HepG2 (cell line): Measurements from ENCODE around the gene TMEM135. TPM values are rescaled to one million over a fixed set of nuclear protein-coding genes. Genes with fewer than 3 reads are reported as not detected.

Experiments
- CEBPG ChIP-seq: IDR thresholded peaks from 2 replicates; pipeline ENCODE4 v1.6.1; 2016
- DNMT3B ChIP-seq: conservative IDR thresholded peaks from 2 replicates; pipeline ENCODE4 v1.6.1; 2016; ENCODE audit warnings: missing biosample characterization, control low read depth
- GABPA ChIP-seq, 2 experiments: IDR thresholded peaks; 2 replicates each; pipeline ENCODE4 v1.6.1; 2011 to 2016; ENCODE audit warnings: low read depth in 2 of 2, low read length in 1 of 2, missing biosample characterization in 1 of 2, missing genetic modification characterization in 1 of 2
- KDM2A ChIP-seq: sonication (generic); formaldehyde crosslinking; IDR thresholded peaks from 2 replicates; pipeline ENCODE4 v1.4.0; 2020; ENCODE audit warnings: low read depth, missing genetic modification reagents, borderline replicate concordance
- SOX6 ChIP-seq, 2 experiments: fragments of 450-650 bp in 1 of 2; sonication (generic) in 1 of 2; formaldehyde crosslinking in 1 of 2; IDR thresholded peaks; 2 replicates each; pipeline versions ENCODE4 v1.4.0 to v1.6.1; 2017 to 2020; ENCODE audit warnings: antibody characterized with exemption in 1 of 2, mild to moderate bottlenecking in 1 of 2, missing genetic modification reagents in 1 of 2
- ZNF317 ChIP-seq: sonication (generic); formaldehyde crosslinking; IDR thresholded peaks from 2 replicates; pipeline ENCODE4 v1.5.0; 2020; ENCODE audit warnings: mild to moderate bottlenecking, missing genetic modification reagents
- ZNF543 ChIP-seq: sonication (generic); formaldehyde crosslinking; IDR thresholded peaks from 2 replicates; pipeline ENCODE4 v1.4.0; 2020; ENCODE audit warnings: mild to moderate bottlenecking, missing genetic modification reagents
- ZNF839 ChIP-seq: sonication (generic); formaldehyde crosslinking; IDR thresholded peaks from 2 replicates; pipeline ENCODE4 v1.4.0; 2020; ENCODE audit warnings: missing genetic modification reagents, mild to moderate bottlenecking, borderline replicate concordance
- polyA plus RNA-seq, 8 experiments: library from polyadenylated mRNA; depleted of rRNA in 3 of 8; stranded (reverse) in 7 of 8; unstranded in 1 of 8; fragments of >200 nt; fragmentation: Illumina TruSeq in 4 of 8; extraction: Trizol in 4 of 8; gene quantifications; 2 replicates each; pipeline versions ENCODE4 v1.2.1 to v1.2.3, GENCODE V29; 2011 to 2016; ENCODE audit warnings: low read depth in 4 of 8, missing spikeins in 1 of 8, mixed read lengths in 1 of 8; ENCODE audit not compliant: insufficient read depth in 1 of 8
- total RNA-seq, 5 experiments: library from RNA; depleted of rRNA; stranded (reverse); fragments of >200 nt; fragmentation: Illumina TruSeq; extraction: Trizol; gene quantifications; 2 replicates each; pipeline ENCODE4 v1.2.3, GENCODE V29; 2016; ENCODE audit warnings: low read depth in 1 of 5
- TF ChIP-seq, protein P1 (sequence below): IDR thresholded peaks from 2 replicates; pipeline ENCODE4 v1.6.1; 2012; ENCODE audit warnings: low read depth, low read length, improper control_type of control experiment
- TF ChIP-seq, protein P2 (sequence below): sonication (generic); formaldehyde crosslinking; IDR thresholded peaks from 2 replicates; pipeline ENCODE4 v1.5.0; 2020; ENCODE audit warnings: mild to moderate bottlenecking, missing genetic modification reagents
- TF ChIP-seq, protein P3 (sequence below), 2 experiments: fragments of 450-650 bp in 1 of 2; sonication (generic) in 1 of 2; formaldehyde crosslinking in 1 of 2; IDR thresholded peaks; 2 replicates each; pipeline versions ENCODE4 v1.6.1 to v1.8.0; 2016 to 2022; ENCODE audit warnings: antibody characterized with exemption in 1 of 2, mild to moderate bottlenecking in 1 of 2, missing genetic modification reagents in 1 of 2
- TF ChIP-seq, protein P4 (sequence below): sonication (generic); formaldehyde crosslinking; IDR thresholded peaks from 2 replicates; pipeline ENCODE4 v1.8.0; 2022; ENCODE audit warnings: missing genetic modification reagents, mild to moderate bottlenecking, borderline replicate concordance

Gene TMEM135
- total and polyA plus RNA-seq, 2 of the 13 experiments (the other 11 are each of a cell fraction or from before 2014, with no cell fraction given): 36.6 to 88.9 TPM

DNA sequence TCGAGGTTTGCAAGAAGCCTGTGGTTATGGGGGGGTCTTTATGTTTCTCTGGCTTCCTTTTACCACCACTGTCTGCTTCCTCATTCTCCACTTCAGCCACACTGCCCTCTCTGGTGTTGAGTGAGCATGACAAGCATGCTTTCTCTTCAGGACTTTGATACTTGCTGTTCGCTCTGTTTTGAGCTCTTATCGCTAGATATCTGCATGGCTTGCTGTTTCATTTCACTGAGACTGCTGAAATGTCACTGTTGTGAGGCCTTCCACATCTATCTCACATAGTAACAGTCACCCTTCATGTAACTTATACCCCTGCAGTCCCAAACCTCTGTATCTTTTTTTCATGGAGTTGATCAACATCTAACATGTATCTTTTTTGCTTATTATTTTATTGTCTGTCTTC, 59.8 kb downstream of the TMEM135 start (continued):
- TF ChIP-seq, protein P1, sequence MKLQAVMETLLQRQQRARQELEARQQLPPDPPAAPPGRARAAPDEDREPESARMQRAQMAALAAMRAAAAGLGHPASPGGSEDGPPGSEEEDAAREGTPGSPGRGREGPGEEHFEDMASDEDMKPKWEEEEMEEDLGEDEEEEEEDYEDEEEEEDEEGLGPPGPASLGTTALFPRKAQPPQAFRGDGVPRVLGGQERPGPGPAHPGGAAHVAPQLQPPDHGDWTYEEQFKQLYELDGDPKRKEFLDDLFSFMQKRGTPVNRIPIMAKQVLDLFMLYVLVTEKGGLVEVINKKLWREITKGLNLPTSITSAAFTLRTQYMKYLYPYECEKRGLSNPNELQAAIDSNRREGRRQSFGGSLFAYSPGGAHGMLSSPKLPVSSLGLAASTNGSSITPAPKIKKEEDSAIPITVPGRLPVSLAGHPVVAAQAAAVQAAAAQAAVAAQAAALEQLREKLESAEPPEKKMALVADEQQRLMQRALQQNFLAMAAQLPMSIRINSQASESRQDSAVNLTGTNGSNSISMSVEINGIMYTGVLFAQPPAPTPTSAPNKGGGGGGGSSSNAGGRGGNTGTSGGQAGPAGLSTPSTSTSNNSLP: peak; percentile 90
- TF ChIP-seq CEBPG (CRISPR knock-in tag): 0 out of 2 replicates have a peak, but pooled peaks have one; percentile 8
- TF ChIP-seq, protein P2, sequence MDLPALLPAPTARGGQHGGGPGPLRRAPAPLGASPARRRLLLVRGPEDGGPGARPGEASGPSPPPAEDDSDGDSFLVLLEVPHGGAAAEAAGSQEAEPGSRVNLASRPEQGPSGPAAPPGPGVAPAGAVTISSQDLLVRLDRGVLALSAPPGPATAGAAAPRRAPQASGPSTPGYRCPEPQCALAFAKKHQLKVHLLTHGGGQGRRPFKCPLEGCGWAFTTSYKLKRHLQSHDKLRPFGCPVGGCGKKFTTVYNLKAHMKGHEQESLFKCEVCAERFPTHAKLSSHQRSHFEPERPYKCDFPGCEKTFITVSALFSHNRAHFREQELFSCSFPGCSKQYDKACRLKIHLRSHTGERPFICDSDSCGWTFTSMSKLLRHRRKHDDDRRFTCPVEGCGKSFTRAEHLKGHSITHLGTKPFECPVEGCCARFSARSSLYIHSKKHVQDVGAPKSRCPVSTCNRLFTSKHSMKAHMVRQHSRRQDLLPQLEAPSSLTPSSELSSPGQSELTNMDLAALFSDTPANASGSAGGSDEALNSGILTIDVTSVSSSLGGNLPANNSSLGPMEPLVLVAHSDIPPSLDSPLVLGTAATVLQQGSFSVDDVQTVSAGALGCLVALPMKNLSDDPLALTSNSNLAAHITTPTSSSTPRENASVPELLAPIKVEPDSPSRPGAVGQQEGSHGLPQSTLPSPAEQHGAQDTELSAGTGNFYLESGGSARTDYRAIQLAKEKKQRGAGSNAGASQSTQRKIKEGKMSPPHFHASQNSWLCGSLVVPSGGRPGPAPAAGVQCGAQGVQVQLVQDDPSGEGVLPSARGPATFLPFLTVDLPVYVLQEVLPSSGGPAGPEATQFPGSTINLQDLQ (CRISPR knock-in tag): no peak
- TF ChIP-seq DNMT3B (CRISPR knock-in tag): no peak
- TF ChIP-seq, protein P3, sequence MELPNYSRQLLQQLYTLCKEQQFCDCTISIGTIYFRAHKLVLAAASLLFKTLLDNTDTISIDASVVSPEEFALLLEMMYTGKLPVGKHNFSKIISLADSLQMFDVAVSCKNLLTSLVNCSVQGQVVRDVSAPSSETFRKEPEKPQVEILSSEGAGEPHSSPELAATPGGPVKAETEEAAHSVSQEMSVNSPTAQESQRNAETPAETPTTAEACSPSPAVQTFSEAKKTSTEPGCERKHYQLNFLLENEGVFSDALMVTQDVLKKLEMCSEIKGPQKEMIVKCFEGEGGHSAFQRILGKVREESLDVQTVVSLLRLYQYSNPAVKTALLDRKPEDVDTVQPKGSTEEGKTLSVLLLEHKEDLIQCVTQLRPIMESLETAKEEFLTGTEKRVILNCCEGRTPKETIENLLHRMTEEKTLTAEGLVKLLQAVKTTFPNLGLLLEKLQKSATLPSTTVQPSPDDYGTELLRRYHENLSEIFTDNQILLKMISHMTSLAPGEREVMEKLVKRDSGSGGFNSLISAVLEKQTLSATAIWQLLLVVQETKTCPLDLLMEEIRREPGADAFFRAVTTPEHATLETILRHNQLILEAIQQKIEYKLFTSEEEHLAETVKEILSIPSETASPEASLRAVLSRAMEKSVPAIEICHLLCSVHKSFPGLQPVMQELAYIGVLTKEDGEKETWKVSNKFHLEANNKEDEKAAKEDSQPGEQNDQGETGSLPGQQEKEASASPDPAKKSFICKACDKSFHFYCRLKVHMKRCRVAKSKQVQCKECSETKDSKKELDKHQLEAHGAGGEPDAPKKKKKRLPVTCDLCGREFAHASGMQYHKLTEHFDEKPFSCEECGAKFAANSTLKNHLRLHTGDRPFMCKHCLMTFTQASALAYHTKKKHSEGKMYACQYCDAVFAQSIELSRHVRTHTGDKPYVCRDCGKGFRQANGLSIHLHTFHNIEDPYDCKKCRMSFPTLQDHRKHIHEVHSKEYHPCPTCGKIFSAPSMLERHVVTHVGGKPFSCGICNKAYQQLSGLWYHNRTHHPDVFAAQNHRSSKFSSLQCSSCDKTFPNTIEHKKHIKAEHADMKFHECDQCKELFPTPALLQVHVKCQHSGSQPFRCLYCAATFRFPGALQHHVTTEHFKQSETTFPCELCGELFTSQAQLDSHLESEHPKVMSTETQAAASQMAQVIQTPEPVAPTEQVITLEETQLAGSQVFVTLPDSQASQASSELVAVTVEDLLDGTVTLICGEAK (IDR thresholded peaks at IDR 0.05): no peak
- TF ChIP-seq, protein P3 (CRISPR knock-in tag; IDR thresholded peaks at IDR 0.05): no peak
- TF ChIP-seq SOX6 (IDR thresholded peaks at IDR 0.05): no peak
- TF ChIP-seq SOX6 (CRISPR knock-in tag; IDR thresholded peaks at IDR 0.05): 0 out of 2 replicates have a peak, but pooled peaks have one; percentile 22
- no peak for TF ChIP-seq GABPA (IDR thresholded peaks at IDR 0.05; ENCODE audit: low read depth, low read length)
- 0 out of 2 replicates have a peak, but pooled peaks have one; percentile 15 for TF ChIP-seq GABPA (CRISPR knock-in tag; IDR thresholded peaks at IDR 0.05; ENCODE audit: low read depth)
- no peak for TF ChIP-seq KDM2A (CRISPR knock-in tag)
- TF ChIP-seq, protein P4, sequence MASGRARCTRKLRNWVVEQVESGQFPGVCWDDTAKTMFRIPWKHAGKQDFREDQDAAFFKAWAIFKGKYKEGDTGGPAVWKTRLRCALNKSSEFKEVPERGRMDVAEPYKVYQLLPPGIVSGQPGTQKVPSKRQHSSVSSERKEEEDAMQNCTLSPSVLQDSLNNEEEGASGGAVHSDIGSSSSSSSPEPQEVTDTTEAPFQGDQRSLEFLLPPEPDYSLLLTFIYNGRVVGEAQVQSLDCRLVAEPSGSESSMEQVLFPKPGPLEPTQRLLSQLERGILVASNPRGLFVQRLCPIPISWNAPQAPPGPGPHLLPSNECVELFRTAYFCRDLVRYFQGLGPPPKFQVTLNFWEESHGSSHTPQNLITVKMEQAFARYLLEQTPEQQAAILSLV (CRISPR knock-in tag): no peak
- no peak for TF ChIP-seq ZNF317 (CRISPR knock-in tag)
- TF ChIP-seq ZNF543 (CRISPR knock-in tag): no peak
- no peak for TF ChIP-seq ZNF839 (CRISPR knock-in tag)
